Ishikawa (cell line): ENCODE measurements around the gene SKP1.

Experiments used
- CREB1 ChIP-seq: IDR thresholded peaks from 2 replicates; pipeline ENCODE4 v1.6.1; 2012; ENCODE audit warnings: low read depth
- EGR1 ChIP-seq: IDR thresholded peaks from 2 replicates; pipeline ENCODE4 v1.6.1; 2012
- EP300 ChIP-seq: IDR thresholded peaks from 2 replicates; pipeline ENCODE4 v1.6.1; 2012; ENCODE audit warnings: borderline replicate concordance
- FOXM1 ChIP-seq: IDR thresholded peaks from 2 replicates; pipeline ENCODE4 v1.6.1; 2012; ENCODE audit warnings: low read depth, borderline replicate concordance
- NFIC ChIP-seq: IDR thresholded peaks from 2 replicates; pipeline ENCODE4 v1.6.1; 2012
- RAD21 ChIP-seq: IDR thresholded peaks from 2 replicates; pipeline ENCODE4 v1.6.1; 2012; ENCODE audit warnings: low read depth
- TAF1 ChIP-seq: IDR thresholded peaks from 2 replicates; pipeline ENCODE4 v1.6.1; 2012; ENCODE audit warnings: low read depth, mild to moderate bottlenecking
- TCF12 ChIP-seq: IDR thresholded peaks from 2 replicates; pipeline ENCODE4 v1.6.1; 2012; ENCODE audit warnings: low read depth
- YY1 ChIP-seq: IDR thresholded peaks from 2 replicates; pipeline ENCODE4 v1.6.1; 2012; ENCODE audit warnings: low read depth
- ZBTB7A ChIP-seq: IDR thresholded peaks from 2 replicates; pipeline ENCODE4 v1.6.1; 2012; ENCODE audit warnings: low read depth
- TF ChIP-seq, protein P1 (sequence below): IDR thresholded peaks from 2 replicates; pipeline ENCODE4 v1.6.1; 2012; ENCODE audit warnings: low read depth, mild to moderate bottlenecking
- TF ChIP-seq, protein P2 (sequence below): IDR thresholded peaks from 2 replicates; pipeline ENCODE4 v1.6.1; 2012
- TF ChIP-seq, protein P3 (sequence below): IDR thresholded peaks from 2 replicates; pipeline ENCODE4 v1.6.1; 2012

DNA sequence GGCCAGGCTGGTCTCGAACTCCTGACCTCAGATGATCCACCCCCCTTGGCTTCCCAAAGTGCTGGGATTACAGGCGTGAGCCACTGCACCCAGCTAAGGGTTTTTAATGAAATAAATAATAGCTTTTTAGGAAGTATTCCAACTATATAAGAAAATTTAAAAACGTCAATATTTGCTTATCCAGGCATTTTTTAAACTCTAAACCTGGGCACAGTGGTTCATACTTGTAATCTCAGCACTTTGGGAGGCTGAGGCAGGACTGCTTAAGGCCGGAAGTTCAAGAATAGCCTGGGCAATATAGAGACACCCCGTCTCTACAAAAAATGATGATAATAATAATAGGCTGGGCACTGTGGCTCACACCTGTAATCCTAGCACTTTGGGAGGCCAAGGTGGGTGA is 14.2 kb downstream of the SKP1 start:
- TF ChIP-seq, protein P1, sequence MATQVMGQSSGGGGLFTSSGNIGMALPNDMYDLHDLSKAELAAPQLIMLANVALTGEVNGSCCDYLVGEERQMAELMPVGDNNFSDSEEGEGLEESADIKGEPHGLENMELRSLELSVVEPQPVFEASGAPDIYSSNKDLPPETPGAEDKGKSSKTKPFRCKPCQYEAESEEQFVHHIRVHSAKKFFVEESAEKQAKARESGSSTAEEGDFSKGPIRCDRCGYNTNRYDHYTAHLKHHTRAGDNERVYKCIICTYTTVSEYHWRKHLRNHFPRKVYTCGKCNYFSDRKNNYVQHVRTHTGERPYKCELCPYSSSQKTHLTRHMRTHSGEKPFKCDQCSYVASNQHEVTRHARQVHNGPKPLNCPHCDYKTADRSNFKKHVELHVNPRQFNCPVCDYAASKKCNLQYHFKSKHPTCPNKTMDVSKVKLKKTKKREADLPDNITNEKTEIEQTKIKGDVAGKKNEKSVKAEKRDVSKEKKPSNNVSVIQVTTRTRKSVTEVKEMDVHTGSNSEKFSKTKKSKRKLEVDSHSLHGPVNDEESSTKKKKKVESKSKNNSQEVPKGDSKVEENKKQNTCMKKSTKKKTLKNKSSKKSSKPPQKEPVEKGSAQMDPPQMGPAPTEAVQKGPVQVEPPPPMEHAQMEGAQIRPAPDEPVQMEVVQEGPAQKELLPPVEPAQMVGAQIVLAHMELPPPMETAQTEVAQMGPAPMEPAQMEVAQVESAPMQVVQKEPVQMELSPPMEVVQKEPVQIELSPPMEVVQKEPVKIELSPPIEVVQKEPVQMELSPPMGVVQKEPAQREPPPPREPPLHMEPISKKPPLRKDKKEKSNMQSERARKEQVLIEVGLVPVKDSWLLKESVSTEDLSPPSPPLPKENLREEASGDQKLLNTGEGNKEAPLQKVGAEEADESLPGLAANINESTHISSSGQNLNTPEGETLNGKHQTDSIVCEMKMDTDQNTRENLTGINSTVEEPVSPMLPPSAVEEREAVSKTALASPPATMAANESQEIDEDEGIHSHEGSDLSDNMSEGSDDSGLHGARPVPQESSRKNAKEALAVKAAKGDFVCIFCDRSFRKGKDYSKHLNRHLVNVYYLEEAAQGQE, result no peak
- TF ChIP-seq TCF12, result no peak
- TF ChIP-seq EGR1, result no peak
- TF ChIP-seq, protein P2, sequence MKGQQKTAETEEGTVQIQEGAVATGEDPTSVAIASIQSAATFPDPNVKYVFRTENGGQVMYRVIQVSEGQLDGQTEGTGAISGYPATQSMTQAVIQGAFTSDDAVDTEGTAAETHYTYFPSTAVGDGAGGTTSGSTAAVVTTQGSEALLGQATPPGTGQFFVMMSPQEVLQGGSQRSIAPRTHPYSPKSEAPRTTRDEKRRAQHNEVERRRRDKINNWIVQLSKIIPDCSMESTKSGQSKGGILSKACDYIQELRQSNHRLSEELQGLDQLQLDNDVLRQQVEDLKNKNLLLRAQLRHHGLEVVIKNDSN, result no peak
- TF ChIP-seq, protein P3, sequence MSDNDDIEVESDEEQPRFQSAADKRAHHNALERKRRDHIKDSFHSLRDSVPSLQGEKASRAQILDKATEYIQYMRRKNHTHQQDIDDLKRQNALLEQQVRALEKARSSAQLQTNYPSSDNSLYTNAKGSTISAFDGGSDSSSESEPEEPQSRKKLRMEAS, result no peak
- no peak for TF ChIP-seq RAD21
- TF ChIP-seq YY1, result no peak
- no peak for TF ChIP-seq EP300
- TF ChIP-seq TAF1, result no peak
- TF ChIP-seq ZBTB7A, result no peak
- no peak for TF ChIP-seq NFIC
- TF ChIP-seq FOXM1, result no peak
- TF ChIP-seq CREB1, result no peak
